Thymus (tissue), 11 donors: ENCODE measurements around the gene SEPHS1. TPM values are rescaled to one million over a fixed set of nuclear protein-coding genes. Genes with fewer than 3 reads are reported as not detected.

ENCODE experiments used
- DNase-seq, 9 donors: peaks; one replicate each; pipeline ENCODE4 v3.0.0-alpha.2; 2013; ENCODE audit warnings: low spot score in 9 of 9, low read depth in 6 of 9, missing footprints in 1 of 9
- H3K27ac ChIP-seq, 2 donors: one replicate each; pipeline ENCODE4 v1.5.1; 2013; ENCODE audit warnings: control low read depth in 1 of 2, low read depth in 1 of 2, low read length in 1 of 2, mild to moderate bottlenecking in 1 of 2, moderate library complexity in 1 of 2
- H3K27me3 ChIP-seq, 2 donors: one replicate each; pipeline ENCODE4 v1.5.1; 2013; ENCODE audit warnings: low read length in 1 of 2; ENCODE audit not compliant: control insufficient read depth in 2 of 2, insufficient read depth in 1 of 2
- H3K36me3 ChIP-seq, 2 donors: one replicate each; pipeline ENCODE4 v1.5.1; 2013; ENCODE audit warnings: low read length in 1 of 2, mild to moderate bottlenecking in 1 of 2, moderate library complexity in 1 of 2; ENCODE audit not compliant: control insufficient read depth in 2 of 2, insufficient read depth in 2 of 2
- H3K4me1 ChIP-seq, 2 donors: one replicate each; pipeline ENCODE4 v1.5.1; 2013; ENCODE audit warnings: low read length in 2 of 2; ENCODE audit not compliant: control insufficient read depth in 2 of 2, insufficient read depth in 2 of 2
- H3K4me3 ChIP-seq, 2 donors: one replicate each; pipeline ENCODE4 v1.5.1; 2013; ENCODE audit warnings: low read length in 2 of 2, control low read depth in 1 of 2, mild to moderate bottlenecking in 1 of 2
- H3K9me3 ChIP-seq, 2 donors: one replicate each; pipeline ENCODE4 v1.5.1; 2013; ENCODE audit warnings: low read length in 1 of 2, mild to moderate bottlenecking in 1 of 2; ENCODE audit not compliant: control insufficient read depth in 2 of 2, insufficient read depth in 1 of 2
- WGBS: extraction: QIAGEN DNeasy Blood & Tissue Kit; methylation state at CpG from one replicate; pipeline ENCODE4 v1.1.7; 2013; 5-methylcytosine and 5-hydroxymethylcytosine counted together
- polyA plus RNA-seq: library from polyadenylated mRNA; stranded (reverse); fragments of 200-250 nt; gene quantifications from one replicate; pipeline ENCODE4 v1.2.3, GENCODE V29; 2013
- total RNA-seq: library from RNA; stranded (reverse); fragments of 120-200 nt; gene quantifications from one replicate; pipeline ENCODE4 v1.2.4, GENCODE V29; 2013
- donor health status: healthy.

The SEPHS1 gene
- total and polyA plus RNA-seq, 2 donors = 33.2 to 51.1 TPM

DNA sequence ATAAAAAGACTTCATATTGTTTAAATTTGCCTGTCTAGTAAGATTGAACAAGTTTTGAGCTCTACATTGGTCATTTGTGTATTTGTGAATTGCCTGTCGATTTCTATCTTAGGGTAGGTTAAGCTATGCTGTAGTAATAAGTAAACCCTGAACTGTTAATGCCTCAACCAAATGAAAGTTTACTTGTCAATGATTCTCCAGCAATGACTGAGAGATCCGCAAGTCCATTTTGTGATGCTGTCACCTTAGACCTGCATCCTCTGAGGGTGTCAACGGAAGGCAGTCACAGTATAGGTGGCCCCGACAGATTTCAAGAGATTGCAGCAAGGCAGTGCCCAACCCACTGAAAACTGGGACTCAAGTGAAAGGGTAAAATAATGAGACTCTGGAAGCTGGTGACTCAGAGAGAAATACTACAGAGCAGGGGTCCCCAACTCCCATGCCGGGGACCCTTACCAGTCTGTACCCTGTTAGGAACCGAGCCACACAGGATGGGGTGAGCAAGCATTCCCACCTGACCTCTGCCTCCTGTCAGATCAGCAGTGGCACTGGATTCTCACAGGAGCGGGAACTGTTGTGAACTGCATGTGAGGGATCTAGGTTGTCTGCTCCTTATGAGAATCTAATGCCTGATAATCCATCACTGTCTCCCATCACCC, 37.4 kb downstream of the SEPHS1 start:
- H3K4me3 ChIP-seq = no peak overlapping the region
- H3K27me3 ChIP-seq = no peaks in the 10 kb centered on the region
- no peaks in the 10 kb centered on the region for H3K36me3 ChIP-seq
- no peaks in the 10 kb centered on the region for H3K4me1 ChIP-seq
- no peak for DNase-seq
- H3K9me3 ChIP-seq = no peaks in the 10 kb centered on the region
- no peak overlapping the region for H3K27ac ChIP-seq
- WGBS = 97% methylated on average over 7 of the region's 7 CpGs

DNA sequence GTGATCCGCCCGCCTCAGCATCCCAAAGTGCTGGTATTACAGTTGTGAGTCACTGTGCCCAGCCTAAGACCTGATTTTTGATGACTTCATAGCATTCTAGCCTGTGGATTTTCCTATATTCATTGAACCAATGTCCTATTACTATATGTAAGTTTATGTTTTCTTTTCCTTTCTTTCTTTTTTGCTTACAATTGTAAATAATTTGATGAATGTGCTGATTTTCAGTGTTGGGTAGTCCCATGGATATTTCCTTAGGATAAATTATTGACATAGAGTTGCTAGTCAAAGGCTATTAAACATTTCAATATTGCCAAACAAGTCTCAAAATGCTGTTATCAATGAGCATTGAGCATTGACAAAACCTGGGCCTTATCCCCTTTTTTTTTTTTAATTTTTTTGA, 38.3 kb downstream of the SEPHS1 start:
- WGBS = 99% methylated on average over 2 of the region's 2 CpGs
- Histone ChIP-seq H3K9me3 (no peaks in the 10 kb centered on the region), H3K4me3 (no peak overlapping the region), H3K27ac (no peak overlapping the region), H3K4me1 (no peaks in the 10 kb centered on the region), H3K36me3 (no peaks in the 10 kb centered on the region), H3K27me3 (no peaks in the 10 kb centered on the region)
- no peak for DNase-seq

DNA sequence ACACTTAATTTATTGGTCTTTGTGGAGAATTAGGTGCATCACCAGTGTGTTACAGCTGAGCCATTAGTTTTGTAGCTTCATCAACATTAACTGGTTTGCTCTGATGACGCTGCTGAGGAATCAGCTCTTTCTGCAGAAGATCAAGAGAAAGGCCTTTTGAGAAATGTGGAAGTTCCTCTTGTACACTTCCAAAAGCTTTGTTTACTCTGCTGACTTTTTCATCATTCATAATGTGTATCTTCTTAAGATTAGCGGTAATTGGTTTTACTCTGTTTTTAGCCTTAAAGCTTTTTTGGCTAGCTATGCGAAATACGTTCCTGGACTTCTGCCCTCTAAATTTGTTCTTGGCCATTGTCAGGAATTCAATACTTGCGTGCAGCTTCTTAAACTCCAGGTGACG, 40.0 kb downstream of the SEPHS1 start:
- DNase-seq = no peak
- 95% methylated on average over 6 of the region's 6 CpGs for WGBS
- H3K9me3 ChIP-seq = no peaks in the 10 kb centered on the region
- no peaks in the 10 kb centered on the region for H3K4me1 ChIP-seq
- H3K4me3 ChIP-seq = no peak overlapping the region
- no peaks in the 10 kb centered on the region for H3K27me3 ChIP-seq
- H3K27ac ChIP-seq = no peak overlapping the region
- H3K36me3 ChIP-seq = no peaks in the 10 kb centered on the region

DNA sequence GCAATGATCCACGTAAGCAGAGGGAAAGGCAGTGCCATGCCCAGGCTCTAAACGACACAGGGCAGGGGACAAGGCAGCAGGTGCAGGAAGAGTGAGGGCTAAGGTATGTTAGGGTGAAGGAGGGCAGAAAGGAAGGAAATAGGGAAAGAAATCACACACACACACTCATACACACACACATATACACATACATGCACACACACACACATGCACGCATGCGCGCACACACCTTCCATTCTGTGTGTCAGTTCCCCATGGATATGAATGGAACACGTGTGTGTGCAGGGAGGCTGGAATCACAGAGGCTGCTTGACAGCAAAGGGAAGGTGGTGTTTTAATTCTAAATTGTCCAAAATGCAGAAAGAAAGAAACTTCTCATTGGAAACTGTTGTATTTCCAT, 42.0 kb downstream of the SEPHS1 start:
- no peak for DNase-seq
- Histone ChIP-seq H3K9me3 (no peaks in the 10 kb centered on the region), H3K27ac (no peak overlapping the region), H3K36me3 (no peaks in the 10 kb centered on the region), H3K4me3 (no peak overlapping the region), H3K27me3 (no peaks in the 10 kb centered on the region), H3K4me1 (peaks cover 0 to 3% of the 10 kb centered on the region in 2 donors)
- 94% methylated on average over 6 of the region's 6 CpGs for WGBS

DNA sequence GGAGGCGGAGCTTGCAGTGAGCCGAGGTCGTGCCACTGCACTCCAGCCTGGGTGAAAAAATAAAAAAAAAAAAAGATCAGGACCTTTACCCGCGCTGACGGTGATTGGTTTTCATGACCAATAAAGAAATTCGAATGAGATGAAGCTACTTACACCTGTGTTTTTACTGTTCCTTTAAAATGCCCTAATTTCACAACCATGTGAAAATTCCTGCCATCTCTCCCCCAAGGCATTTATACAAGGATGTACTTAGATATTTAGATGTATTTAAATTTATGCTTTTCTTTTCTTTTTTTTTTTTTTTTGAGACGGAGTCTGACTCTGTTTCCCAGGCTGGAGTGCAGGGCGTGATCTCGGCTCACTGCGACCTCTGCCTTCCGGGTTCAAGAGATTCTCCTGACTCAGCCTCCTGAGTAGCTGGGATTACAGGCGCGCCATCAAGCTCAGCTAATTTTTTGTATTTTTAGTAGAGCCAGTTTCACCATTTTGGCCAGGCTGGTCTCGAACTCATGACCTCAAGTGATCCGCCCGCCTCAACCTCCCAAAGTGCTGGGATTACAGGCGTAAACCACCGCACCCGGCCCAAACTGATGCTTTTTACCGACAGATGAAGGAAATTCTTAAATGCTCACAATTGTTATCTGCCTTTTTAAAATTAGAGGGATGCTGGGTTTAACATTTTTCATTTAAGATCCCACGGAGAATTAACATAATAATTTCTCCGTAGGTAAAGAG, 45.1 kb downstream of the SEPHS1 start:
- Histone ChIP-seq H3K27ac (no peak overlapping the region), H3K9me3 (no peaks in the 10 kb centered on the region), H3K36me3 (no peaks in the 10 kb centered on the region), H3K4me1 (peaks cover 7 to 13% of the 10 kb centered on the region in 2 donors), H3K4me3 (no peak overlapping the region), H3K27me3 (peaks cover 0 to 14% of the 10 kb centered on the region in 2 donors)
- WGBS = 88% methylated on average over 23 of the region's 23 CpGs
- no peak for DNase-seq

DNA sequence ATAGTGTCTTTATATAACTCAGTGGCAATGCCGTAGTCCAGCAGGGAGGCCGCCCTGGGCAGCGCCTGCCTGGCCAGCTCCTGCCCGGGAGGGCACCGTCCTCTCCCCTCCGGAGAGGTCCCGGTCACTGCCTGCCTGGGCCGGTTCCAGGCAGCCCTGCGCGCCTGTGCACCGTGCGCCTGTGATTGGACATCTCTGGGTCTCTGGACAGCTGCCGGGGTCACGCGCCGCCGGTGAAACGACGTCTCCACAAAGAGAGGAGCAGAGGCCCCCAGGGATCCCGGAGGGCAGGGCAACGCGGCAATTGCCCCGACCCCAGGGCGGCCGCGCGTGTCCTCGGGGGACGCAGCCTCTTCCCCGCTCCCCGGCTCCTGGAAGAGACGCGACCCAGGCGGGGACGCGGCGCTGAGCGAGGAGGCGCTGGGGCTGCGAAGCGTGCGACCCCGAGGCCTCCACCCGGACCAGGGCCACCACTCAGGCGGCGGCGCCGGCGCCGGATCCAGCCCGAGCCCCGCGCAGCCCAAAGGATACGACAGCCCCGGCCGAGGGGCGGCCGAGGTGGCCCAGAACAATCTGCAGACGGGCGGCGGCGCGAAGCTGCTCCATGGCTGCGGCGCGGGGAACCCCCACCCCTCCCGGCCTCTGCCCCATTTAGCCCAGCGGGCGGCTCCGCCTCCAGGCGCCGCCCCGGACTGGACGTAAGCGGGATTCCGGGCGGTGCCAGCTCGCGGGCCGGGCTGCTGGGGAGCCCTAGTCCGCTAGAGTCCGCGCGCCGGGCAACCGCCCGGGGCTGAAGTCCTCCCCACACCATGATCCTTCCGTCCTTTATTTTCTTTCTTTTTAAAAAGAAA, 48.4 kb downstream of the SEPHS1 start, which contains the start of gene PHYH:
PHYH (minus strand) TSS at position 628 of the 851 bp plus-strand sequence; CDS start at position 606, 22 bp downstream.
- Histone ChIP-seq H3K36me3 (no peaks in the 10 kb centered on the region), H3K27ac (peak within 1 kb of the TSS; percentile 47 to 83), H3K27me3 (peaks cover 0 to 14% of the 10 kb centered on the region in 2 donors), H3K4me3 (peak within 1 kb of the TSS; percentile 54 to 55), H3K4me1 (peaks cover 7 to 13% of the 10 kb centered on the region in 2 donors), H3K9me3 (no peaks in the 10 kb centered on the region)
- under 1% methylated on average over 88 of the region's 88 CpGs for WGBS
- peak; percentile 24 to 81 (median 58) for DNase-seq

DNA sequence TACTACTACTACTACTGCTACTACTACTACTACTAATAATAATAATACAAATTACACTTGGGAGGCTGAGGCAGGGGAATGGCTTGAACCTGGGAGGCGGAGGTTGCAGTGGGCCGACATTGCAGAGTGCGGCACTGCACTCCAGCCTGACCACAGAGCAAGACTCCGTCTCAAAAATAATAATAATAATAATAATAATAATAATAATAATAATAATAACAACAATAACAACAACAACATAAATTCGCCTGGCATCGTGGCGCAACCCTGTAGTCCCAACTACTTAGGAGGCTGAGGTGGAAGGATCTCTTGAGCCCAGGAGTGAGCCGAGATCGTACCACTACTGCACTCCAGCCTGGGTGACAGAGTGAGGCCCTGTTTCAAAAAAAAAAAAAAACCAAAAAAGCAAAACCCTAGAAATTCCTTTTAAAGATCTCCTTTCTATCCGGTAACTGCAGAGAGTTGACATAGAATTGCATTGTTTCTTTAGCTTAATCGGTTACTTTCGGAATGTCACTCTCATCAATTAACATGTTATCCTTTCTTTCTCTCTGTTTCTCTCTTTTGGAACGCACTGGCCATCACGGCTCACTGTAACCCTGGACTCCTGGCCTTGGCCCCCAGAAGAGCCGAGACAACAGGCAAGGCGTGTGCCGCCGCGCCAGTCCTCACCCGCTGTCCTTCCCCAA, 49.2 kb downstream of the SEPHS1 start:
- Histone ChIP-seq H3K4me1 (peaks cover 7 to 13% of the 10 kb centered on the region in 2 donors), H3K27ac (peak overlapping the region; percentile 7 to 60), H3K36me3 (no peaks in the 10 kb centered on the region), H3K4me3 (peak overlapping the region; percentile 54 to 55), H3K9me3 (no peaks in the 10 kb centered on the region), H3K27me3 (peaks cover 0 to 14% of the 10 kb centered on the region in 2 donors)
- DNase-seq = no peak
- 61% methylated on average over 20 of the region's 20 CpGs for WGBS

DNA sequence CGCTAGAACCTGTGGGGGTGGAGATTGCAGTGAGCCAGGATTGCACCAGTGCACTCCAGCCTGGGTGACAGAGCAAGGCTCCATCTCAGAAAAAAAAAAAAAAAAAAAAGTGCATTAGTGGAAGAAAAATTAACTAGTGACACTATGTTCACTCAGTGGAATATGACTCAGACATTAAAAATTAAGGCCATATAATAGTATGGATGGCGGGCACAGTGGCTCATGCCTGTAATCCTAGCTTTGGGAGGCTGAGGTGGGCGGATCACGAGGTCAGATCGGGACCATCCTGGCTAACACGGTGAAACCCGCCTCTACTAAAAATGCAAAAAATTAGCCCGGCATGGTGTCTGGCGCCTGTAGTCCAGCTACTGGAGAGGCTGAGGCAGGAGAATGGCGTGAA, 51.6 kb downstream of the SEPHS1 start:
- DNase-seq = no peak
- peaks cover 7 to 10% of the 10 kb centered on the region in 2 donors for H3K4me1 ChIP-seq
- no peaks in the 10 kb centered on the region for H3K36me3 ChIP-seq
- no peaks in the 10 kb centered on the region for H3K9me3 ChIP-seq
- no peak overlapping the region for H3K27ac ChIP-seq
- no peak overlapping the region for H3K4me3 ChIP-seq
- peaks cover 0 to 14% of the 10 kb centered on the region in 2 donors for H3K27me3 ChIP-seq
- WGBS = 90% methylated on average over 10 of the region's 10 CpGs
